SKM-1 (cell line): ENCODE results near the gene SH2B3.
A peak's percentile ranks its signal among the peaks of the same experiment; 100 is the strongest.

Experiments used
- DNase-seq: peaks from one replicate; lab custom pipeline; 2025; ENCODE audit not compliant: unreplicated experiment; lab: John Stamatoyannopoulos, UW

Gene SH2B3

GRCh38 chr12:111427417-111428074 lies 21.8 kb downstream of the SH2B3 start:
- DNase-seq = no peak

GRCh38 chr12:111428081-111428727 lies 22.5 kb downstream of the SH2B3 start:
- no peak for DNase-seq

GRCh38 chr12:111428728-111429175 lies 23.0 kb downstream of the SH2B3 start:
- DNase-seq = peak; percentile 31

GRCh38 chr12:111429828-111430432 lies 24.2 kb downstream of the SH2B3 start:
- no peak for DNase-seq

GRCh38 chr12:111430433-111431353 lies 25.0 kb downstream of the SH2B3 start:
- no peak for DNase-seq

GRCh38 chr12:111431772-111432171 lies 26.0 kb downstream of the SH2B3 start:
- DNase-seq = no peak

GRCh38 chr12:111434049-111434448 lies 28.3 kb downstream of the SH2B3 start:
- no peak for DNase-seq

GRCh38 chr12:111434680-111435338 lies 29.1 kb downstream of the SH2B3 start:
- no peak for DNase-seq

- no peak for DNase-seq
Measured at GRCh38 chr12:111435661-111436201, 30.0 kb downstream of the SH2B3 start.

GRCh38 chr12:111436266-111436665 lies 30.5 kb downstream of the SH2B3 start:
- no peak for DNase-seq

- DNase-seq = no peak
Measured at GRCh38 chr12:111436811-111437210, 31.1 kb downstream of the SH2B3 start.

- peak; percentile 28 for DNase-seq
Measured at GRCh38 chr12:111437816-111438454, 32.2 kb downstream of the SH2B3 start.

- DNase-seq = peak; percentile 8
Measured at GRCh38 chr12:111438481-111438880, 32.8 kb downstream of the SH2B3 start.

- no peak for DNase-seq
Measured at GRCh38 chr12:111439657-111440151, 34.0 kb downstream of the SH2B3 start.

GRCh38 chr12:111440152-111440551 lies 34.4 kb downstream of the SH2B3 start:
- no peak for DNase-seq

GRCh38 chr12:111440631-111441030 lies 34.9 kb downstream of the SH2B3 start:
- DNase-seq = no peak

GRCh38 chr12:111441107-111441928 lies 35.6 kb downstream of the SH2B3 start:
- no peak for DNase-seq

- DNase-seq = no peak
Measured at GRCh38 chr12:111442301-111443045, 36.8 kb downstream of the SH2B3 start.
